ENCODE results near the gene VMP1. TPM values are rescaled to one million over a fixed set of nuclear protein-coding genes. Genes with fewer than 3 reads are reported as not detected.

Gene VMP1
- total and polyA plus RNA-seq, 7 experiments from 2014 or later = 42.0 to 370 (median 80.8) TPM

DNA sequence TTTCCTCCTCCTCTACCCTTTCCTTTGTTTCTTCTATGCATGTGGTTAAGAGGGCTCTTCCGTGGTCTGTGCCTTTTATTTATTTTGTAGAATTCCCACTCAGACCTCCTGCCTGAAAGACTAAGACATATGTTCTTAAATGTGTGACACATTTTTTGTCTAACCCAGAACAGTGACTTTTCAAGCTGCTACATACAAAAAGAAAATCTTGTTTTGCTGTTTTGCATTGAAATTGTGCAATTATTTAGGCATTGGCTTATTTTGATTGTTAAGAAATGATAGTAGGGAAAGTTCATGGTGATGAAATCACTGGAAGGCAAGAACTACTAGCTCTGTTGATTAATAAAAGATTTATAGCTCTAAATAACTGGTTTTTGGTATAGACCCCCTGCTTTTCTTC, 108.5 kb downstream of the VMP1 start:
- H3K27ac Mint-ChIP-seq = no peak overlapping the region
- H3K36me3 Mint-ChIP-seq = peaks cover 16 to 45% (median 31%) of the 10 kb centered on the region in 5 donors
- Histone ChIP-seq H3K9me3 (ENCODE audit: control insufficient read depth in 2 of 3, low read length in 3 of 3) (no peaks in the 10 kb centered on the region), H3K27me3 (ENCODE audit: control insufficient read depth in 2 of 2, insufficient read depth in 2 of 2, low read length in 2 of 2) (no peaks in the 10 kb centered on the region), H3K27ac (ENCODE audit: low read depth, low read length) (no peak overlapping the region), H3K4me1 (ENCODE audit: control insufficient read depth in 2 of 2, insufficient read depth in 2 of 2, low read length in 2 of 2) (peaks cover 0 to 9% of the 10 kb centered on the region in 2 donors), H3K36me3 (ENCODE audit: control insufficient read depth in 2 of 3, insufficient read depth in 3 of 3, low read length in 3 of 3) (peaks cover 0 to 6% (median 0%) of the 10 kb centered on the region in 3 experiments), H3K4me3 (ENCODE audit: low read length) (no peak overlapping the region)
- H3K9me3 Mint-ChIP-seq = no peaks in the 10 kb centered on the region
- intact Hi-C loops (cut with micrococcal nuclease) = no loop called here
- DNase-seq (no peak), ATAC-seq (no peak)
- peaks cover 0 to 34% (median 8%) of the 10 kb centered on the region in 7 donors for H3K4me1 Mint-ChIP-seq
- no peaks in the 10 kb centered on the region for H3K27me3 Mint-ChIP-seq
- no peak overlapping the region for H3K4me3 Mint-ChIP-seq
- CTCF ChIA-PET = no interaction called here
- POLR2A ChIA-PET = interaction anchor here (0.6 kb wide), 1 partner anchor 159 kb away, joined by 3 read pairs; no protein-coding TSS in a partner anchor

DNA sequence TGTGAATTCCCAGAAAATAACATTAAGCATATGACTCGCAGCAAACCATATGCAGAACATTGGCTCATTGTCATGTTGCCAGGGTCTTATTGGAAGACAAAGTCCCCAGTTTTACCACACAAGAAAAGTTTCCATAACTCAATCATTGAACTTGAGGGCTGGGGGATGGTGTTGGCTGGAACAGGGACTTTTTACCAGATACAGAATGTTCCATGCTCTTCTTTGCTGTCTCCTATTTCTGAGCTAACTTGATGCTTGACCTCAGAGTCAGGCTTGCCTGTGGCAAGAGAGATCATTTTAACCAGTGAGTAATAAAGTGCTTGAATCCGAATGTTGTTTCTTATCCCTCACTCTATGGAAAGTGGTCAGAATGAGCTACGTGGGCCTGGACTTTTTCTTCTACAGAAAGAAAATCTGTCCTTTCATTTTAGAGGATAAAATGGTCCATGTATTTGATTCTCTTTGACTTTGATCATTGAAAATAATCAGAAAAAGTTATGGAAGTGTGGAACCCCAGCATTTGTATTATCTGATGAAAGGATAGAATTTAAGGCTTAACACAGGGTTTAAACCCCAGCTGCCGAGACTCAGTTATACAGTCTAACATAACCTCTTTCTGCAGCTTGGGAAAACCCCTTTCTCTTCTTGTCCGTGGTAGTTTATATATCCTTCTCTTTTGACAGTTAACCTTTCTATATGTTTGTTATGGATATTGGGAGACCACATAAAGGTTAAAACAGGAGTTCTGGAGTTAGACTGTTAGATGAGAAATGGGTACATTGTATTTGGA, 118.3 kb downstream of the VMP1 start:
- Histone ChIP-seq H3K36me3 (ENCODE audit: control insufficient read depth in 2 of 3, insufficient read depth in 3 of 3, low read length in 3 of 3) (peaks cover 0 to 5% (median 0%) of the 10 kb centered on the region in 3 experiments), H3K27ac (ENCODE audit: low read depth, low read length) (peak overlapping the region; percentile 27), H3K4me3 (ENCODE audit: low read length) (no peak overlapping the region), H3K4me1 (ENCODE audit: control insufficient read depth in 2 of 2, insufficient read depth in 2 of 2, low read length in 2 of 2) (peaks cover 14 to 46% of the 10 kb centered on the region in 2 donors), H3K9me3 (ENCODE audit: control insufficient read depth in 2 of 3, low read length in 3 of 3) (no peaks in the 10 kb centered on the region), H3K27me3 (ENCODE audit: control insufficient read depth in 2 of 2, insufficient read depth in 2 of 2, low read length in 2 of 2) (no peaks in the 10 kb centered on the region)
- no peak for ATAC-seq
- Mint-ChIP-seq H3K4me3 (peak overlapping the region in 6 of 10 donors; percentile 0 to 86 (median 12)), H3K9me3 (no peaks in the 10 kb centered on the region), H3K27ac (peak overlapping the region in 8 of 9 donors; percentile 1 to 97 (median 62)), H3K4me1 (peaks cover 19 to 58% (median 40%) of the 10 kb centered on the region in 7 donors), H3K27me3 (no peaks in the 10 kb centered on the region), H3K36me3 (peaks cover 0 to 19% (median 10%) of the 10 kb centered on the region in 5 donors)
- intact Hi-C loops (cut with micrococcal nuclease) = loop anchor here (1.0 to 2.0 kb wide), 2 partner anchors 19 to 63 kb away; no protein-coding TSS in a partner anchor
- POLR2A ChIA-PET = interaction anchor here (1.0 to 2.0 kb wide), 2 partner anchors 14 to 51 kb away, joined by 4 to 10 read pairs; no protein-coding TSS in a partner anchor
- CTCF ChIA-PET = no interaction called here
- no peak for DNase-seq

DNA sequence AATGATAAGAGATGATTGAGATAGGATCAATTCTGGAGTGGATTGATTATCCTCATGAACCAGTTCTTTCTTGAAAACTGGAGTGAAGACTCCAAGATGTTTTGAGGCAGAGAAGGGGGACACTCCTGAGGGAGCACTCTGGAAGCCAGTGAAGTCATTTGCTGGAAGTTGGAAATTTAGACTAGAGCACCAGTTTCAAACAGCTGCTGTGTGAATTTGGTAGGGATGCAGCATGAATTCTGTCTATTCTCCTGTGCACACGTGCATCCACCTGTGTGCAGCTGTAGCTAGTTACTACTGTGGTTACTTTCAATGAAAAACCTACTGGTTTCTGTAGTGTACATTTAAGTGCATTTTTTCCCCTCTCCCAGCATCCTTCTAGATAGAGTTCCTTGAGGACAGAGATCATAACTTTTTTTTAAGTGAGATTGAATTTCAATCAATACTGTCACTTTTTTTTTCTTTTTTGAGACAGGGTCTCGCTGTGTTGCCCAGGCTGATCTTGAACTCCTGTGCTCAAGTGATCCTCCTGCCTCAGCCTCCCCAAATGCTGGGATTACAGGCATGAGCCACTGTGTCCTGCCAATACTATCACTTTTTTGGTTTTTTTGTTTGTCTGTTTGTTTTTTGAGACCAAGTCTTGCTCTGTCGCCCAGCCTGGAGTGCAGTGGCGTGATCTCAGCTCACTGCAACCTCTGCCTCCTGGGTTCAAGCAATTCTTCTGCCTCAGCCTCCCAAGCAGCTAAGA, 119.4 kb downstream of the VMP1 start:
- POLR2A ChIA-PET = interaction anchor here (0.6 to 2.0 kb wide), 3 partner anchors 13 to 36 kb away, joined by 3 to 10 read pairs (median 6); no protein-coding TSS in a partner anchor
- Histone ChIP-seq H3K4me1 (ENCODE audit: control insufficient read depth in 2 of 2, insufficient read depth in 2 of 2, low read length in 2 of 2) (peaks cover 14 to 46% of the 10 kb centered on the region in 2 donors), H3K27ac (ENCODE audit: low read depth, low read length) (no peak overlapping the region), H3K9me3 (ENCODE audit: control insufficient read depth in 2 of 3, low read length in 3 of 3) (no peaks in the 10 kb centered on the region), H3K27me3 (ENCODE audit: control insufficient read depth in 2 of 2, insufficient read depth in 2 of 2, low read length in 2 of 2) (no peaks in the 10 kb centered on the region), H3K36me3 (ENCODE audit: control insufficient read depth in 2 of 3, insufficient read depth in 3 of 3, low read length in 3 of 3) (peaks cover 0 to 5% (median 0%) of the 10 kb centered on the region in 3 experiments), H3K4me3 (ENCODE audit: low read length) (no peak overlapping the region)
- Mint-ChIP-seq H3K27me3 (no peaks in the 10 kb centered on the region), H3K27ac (peak overlapping the region in 8 of 9 donors; percentile 1 to 97 (median 62)), H3K36me3 (peaks cover 0 to 19% (median 10%) of the 10 kb centered on the region in 5 donors), H3K4me3 (peak overlapping the region in 4 of 10 donors; percentile 0 to 86 (median 15)), H3K9me3 (no peaks in the 10 kb centered on the region), H3K4me1 (peaks cover 19 to 67% (median 40%) of the 10 kb centered on the region in 7 donors)
- intact Hi-C loops (cut with micrococcal nuclease) = loop anchor here (1.0 to 2.0 kb wide), 2 partner anchors 18 to 65 kb away; no protein-coding TSS in a partner anchor
- DNase-seq (no peak), ATAC-seq (no peak)
- CTCF ChIA-PET = no interaction called here

DNA sequence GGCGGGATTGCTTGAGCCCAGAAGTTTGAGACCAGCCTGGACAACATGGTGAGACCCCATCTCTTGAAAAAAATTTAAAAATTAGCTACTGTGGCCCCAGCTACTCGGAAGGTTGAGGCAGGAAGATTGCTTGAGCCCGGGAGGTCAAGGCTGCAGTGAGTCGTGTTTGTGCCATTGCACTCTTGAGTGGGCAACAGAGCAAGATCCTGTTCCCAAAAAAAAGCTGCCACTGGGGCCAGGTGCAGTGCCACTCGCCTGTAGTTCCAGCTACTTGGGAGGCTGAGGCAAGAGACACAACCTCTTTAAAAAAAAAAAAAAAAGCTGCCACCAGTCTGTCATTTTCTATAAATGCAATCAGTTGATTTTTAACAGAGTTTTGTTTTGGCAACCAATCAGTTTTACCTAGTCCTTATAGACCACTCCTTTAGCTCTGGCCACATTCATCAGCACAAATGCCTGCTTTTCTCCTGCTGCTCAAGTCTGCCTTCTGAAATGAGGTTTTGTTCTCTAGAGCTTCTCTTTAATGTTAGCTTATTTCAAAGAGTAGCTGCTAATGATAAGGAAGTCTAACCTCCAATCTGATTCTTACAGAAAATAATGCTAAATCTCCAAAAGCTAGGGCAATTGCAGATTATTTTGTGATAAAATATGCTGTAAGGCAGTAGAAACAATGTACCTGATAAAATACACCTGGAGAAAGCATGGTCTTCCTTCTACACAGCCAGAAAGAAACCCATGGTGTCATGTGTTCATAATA, 120.4 kb downstream of the VMP1 start:
- Mint-ChIP-seq H3K4me3 (peak overlapping the region in 6 of 10 donors; percentile 5 to 86 (median 34)), H3K9me3 (no peaks in the 10 kb centered on the region), H3K4me1 (peaks cover 19 to 71% (median 41%) of the 10 kb centered on the region in 7 donors), H3K36me3 (peaks cover 0 to 15% (median 10%) of the 10 kb centered on the region in 5 donors), H3K27ac (peak overlapping the region in 8 of 9 donors; percentile 57 to 97 (median 74)), H3K27me3 (no peaks in the 10 kb centered on the region)
- DNase-seq = no peak
- H3K36me3 ChIP-seq (ENCODE audit: control insufficient read depth in 2 of 3, insufficient read depth in 3 of 3, low read length in 3 of 3) = peaks cover 0 to 1% (median 0%) of the 10 kb centered on the region in 3 experiments
- H3K4me1 ChIP-seq (ENCODE audit: control insufficient read depth in 2 of 2, insufficient read depth in 2 of 2, low read length in 2 of 2) = peaks cover 14 to 46% of the 10 kb centered on the region in 2 donors
- ATAC-seq = no peak
- ChIA-PET POLR2A (interaction anchor here (0.7 to 1.3 kb wide), 2 partner anchors 13 to 37 kb away, joined by 3 to 4 read pairs; no protein-coding TSS in a partner anchor), CTCF (interaction anchor here (0.7 to 1.6 kb wide), 2 partner anchors 74 to 91 kb away, joined by 8 to 11 read pairs; no protein-coding TSS in a partner anchor)
- H3K4me3 ChIP-seq (ENCODE audit: low read length) = no peak overlapping the region
- no peaks in the 10 kb centered on the region for H3K9me3 ChIP-seq (ENCODE audit: control insufficient read depth in 2 of 3, low read length in 3 of 3)
- intact Hi-C loops (cut with micrococcal nuclease) = loop anchor here in 1 of 2 donors (2.0 kb wide), 2 partner anchors 17 to 41 kb away; no protein-coding TSS in a partner anchor
- H3K27ac ChIP-seq (ENCODE audit: low read depth, low read length) = peak overlapping the region; percentile 0
- H3K27me3 ChIP-seq (ENCODE audit: control insufficient read depth in 2 of 2, insufficient read depth in 2 of 2, low read length in 2 of 2) = no peaks in the 10 kb centered on the region

DNA sequence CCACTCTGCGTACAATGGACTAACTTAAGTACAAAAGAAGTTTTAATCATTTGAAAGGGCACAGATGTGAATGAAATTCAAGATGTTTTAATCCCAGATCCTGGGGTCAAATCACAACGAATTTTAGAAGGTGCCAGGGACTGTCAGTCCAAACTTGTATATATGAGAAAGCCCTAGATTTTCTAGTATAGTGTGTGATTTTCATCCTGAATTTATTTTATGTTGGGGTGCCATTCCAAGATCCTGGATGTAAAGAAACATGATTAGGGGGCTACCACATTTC, 121.0 kb downstream of the VMP1 start:
- Histone ChIP-seq H3K4me1 (ENCODE audit: control insufficient read depth in 2 of 2, insufficient read depth in 2 of 2, low read length in 2 of 2) (peaks cover 14 to 46% of the 10 kb centered on the region in 2 donors), H3K9me3 (ENCODE audit: control insufficient read depth in 2 of 3, low read length in 3 of 3) (no peaks in the 10 kb centered on the region), H3K4me3 (ENCODE audit: low read length) (no peak overlapping the region), H3K27me3 (ENCODE audit: control insufficient read depth in 2 of 2, insufficient read depth in 2 of 2, low read length in 2 of 2) (no peaks in the 10 kb centered on the region), H3K36me3 (ENCODE audit: control insufficient read depth in 2 of 3, insufficient read depth in 3 of 3, low read length in 3 of 3) (no peaks in the 10 kb centered on the region), H3K27ac (ENCODE audit: low read depth, low read length) (no peak overlapping the region)
- Mint-ChIP-seq H3K9me3 (no peaks in the 10 kb centered on the region), H3K27me3 (no peaks in the 10 kb centered on the region), H3K4me1 (peaks cover 19 to 75% (median 43%) of the 10 kb centered on the region in 7 donors), H3K36me3 (peaks cover 0 to 15% (median 10%) of the 10 kb centered on the region in 5 donors), H3K27ac (peak overlapping the region in 8 of 9 donors; percentile 57 to 97 (median 74)), H3K4me3 (peak overlapping the region in 3 of 10 donors; percentile 41 to 86 (median 41))
- POLR2A ChIA-PET = interaction anchor here (1.3 to 1.9 kb wide), 2 partner anchors 10 to 12 kb away, joined by 4 to 5 read pairs; no protein-coding TSS in a partner anchor
- no peak for ATAC-seq
- no peak for DNase-seq
- CTCF ChIA-PET = interaction anchor here (0.7 to 1.6 kb wide), 2 partner anchors 74 to 90 kb away, joined by 8 to 11 read pairs; no protein-coding TSS in a partner anchor
- intact Hi-C loops (cut with micrococcal nuclease) = loop anchor here in 1 of 2 donors (2.0 kb wide), 1 partner anchor 42 kb away; no protein-coding TSS in a partner anchor
